OCI-LY1 (cell line): ENCODE data around the gene PDE9A.

ENCODE experiments used
- H2AFZ ChIP-seq: fragments of 200-600 bp; sonication (generic), shearing (Covaris generic); 2 replicates; pipeline ENCODE4 v1.6.0; 2014; ENCODE audit warnings: antibody characterized with exemption, mild to moderate bottlenecking, low read length
- H3F3A ChIP-seq: fragments of 200-600 bp; sonication (generic), shearing (Covaris generic); 2 replicates; pipeline ENCODE4 v1.6.0; 2014; ENCODE audit warnings: mild to moderate bottlenecking, antibody characterized with exemption, low read length, moderate library complexity; ENCODE audit not compliant: insufficient read depth
- H3K27ac ChIP-seq: fragments of 200-600 bp; sonication (generic); 2 replicates; pipeline ENCODE4 v1.5.1; 2014; ENCODE audit warnings: low read length, mixed run types, mild to moderate bottlenecking, low read depth; ENCODE audit not compliant: poor library complexity, severe bottlenecking
- H3K27me3 ChIP-seq: fragments of 200-600 bp; sonication (generic); 2 replicates; pipeline ENCODE4 v1.6.0; 2014; ENCODE audit warnings: antibody characterized with exemption, mild to moderate bottlenecking, low read length, moderate library complexity; ENCODE audit not compliant: insufficient read depth
- H3K36me3 ChIP-seq: fragments of 200-600 bp; sonication (generic); 2 replicates; pipeline ENCODE4 v1.6.1; 2014; ENCODE audit warnings: mild to moderate bottlenecking, antibody characterized with exemption, low read length, moderate library complexity, mixed read lengths; ENCODE audit not compliant: insufficient read depth
- H3K4me1 ChIP-seq: fragments of 200-600 bp; sonication (generic); 2 replicates; pipeline ENCODE4 v1.5.1; 2014; ENCODE audit warnings: mild to moderate bottlenecking, low read length, moderate library complexity; ENCODE audit not compliant: insufficient read depth, severe bottlenecking
- H3K4me2 ChIP-seq: fragments of 200-600 bp; sonication (generic), shearing (Covaris generic); 2 replicates; pipeline ENCODE4 v1.6.1; 2014; ENCODE audit warnings: low read length
- H3K4me3 ChIP-seq: fragments of 200-600 bp; sonication (generic); 2 replicates; pipeline ENCODE4 v1.5.1; 2014; ENCODE audit warnings: low read length, low read depth, mild to moderate bottlenecking, mixed read lengths; ENCODE audit not compliant: poor library complexity, severe bottlenecking
- H3K79me2 ChIP-seq: fragments of 200-600 bp; shearing (Covaris generic); 2 replicates; pipeline ENCODE4 v1.6.1; 2016; ENCODE audit warnings: mixed run types, low read length, mixed read lengths; ENCODE audit not compliant: insufficient read depth
- H3K9ac ChIP-seq: fragments of 200-600 bp; sonication (generic), shearing (Covaris generic); 2 replicates; pipeline ENCODE4 v1.6.1; 2014; ENCODE audit warnings: mild to moderate bottlenecking, low read length, mixed read lengths
- H3K9me2 ChIP-seq: fragments of 200-600 bp; sonication (generic), shearing (Covaris generic); 2 replicates; pipeline ENCODE4 v1.6.1; 2014; ENCODE audit warnings: low read depth, mild to moderate bottlenecking, low read length, mixed read lengths
- H3K9me3 ChIP-seq: fragments of 200-600 bp; shearing (Covaris generic); 2 replicates; pipeline ENCODE4 v1.6.1; 2014; ENCODE audit warnings: low read length, mixed read lengths
- H4K20me1 ChIP-seq: fragments of 200-600 bp; sonication (generic), shearing (Covaris generic); 2 replicates; pipeline ENCODE4 v1.6.0; 2016; ENCODE audit warnings: mild to moderate bottlenecking, low read length; ENCODE audit not compliant: insufficient read depth
- EZH2 ChIP-seq: fragments of 200-600 bp; sonication (generic), shearing (Covaris generic); IDR thresholded peaks from 2 replicates; pipeline ENCODE4 v1.8.0; 2017; ENCODE audit warnings: borderline replicate concordance, mixed run types, mild to moderate bottlenecking, antibody characterized with exemption, low read length, moderate library complexity, mixed read lengths
- TF ChIP-seq, protein P1 (sequence below): fragments of 200-600 bp; sonication (generic), shearing (Covaris generic); IDR thresholded peaks from 2 replicates; pipeline ENCODE4 v1.5.1; 2017; ENCODE audit warnings: mild to moderate bottlenecking, antibody characterized with exemption, low read length, moderate library complexity, mixed read lengths

The PDE9A gene

DNA sequence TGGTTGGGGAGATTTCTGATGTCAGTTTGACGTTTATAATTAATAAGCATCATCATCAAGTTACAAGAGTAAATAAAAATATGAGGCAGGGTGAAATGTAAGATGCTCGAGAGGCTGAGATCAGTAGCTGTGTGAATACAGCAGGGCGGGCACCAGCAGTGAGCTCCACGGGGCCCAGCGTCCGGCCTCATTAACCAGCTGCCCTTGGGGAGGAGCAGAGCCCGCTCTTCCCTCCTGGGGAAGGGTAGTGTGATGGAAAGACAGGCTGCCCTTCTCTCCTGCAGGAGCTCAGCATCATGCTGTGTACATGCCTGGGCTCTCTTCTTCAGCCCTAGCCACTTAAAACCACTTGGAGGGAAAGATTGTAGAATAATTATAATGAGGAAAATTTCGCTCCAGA, 23.4 kb downstream of the PDE9A start:
- H3K4me3 ChIP-seq: no peak overlapping the region
- H3K4me1 ChIP-seq: no peaks in the 10 kb centered on the region
- H3K27me3 ChIP-seq: peaks cover 24% of the 10 kb centered on the region
- H3K36me3 ChIP-seq: no peaks in the 10 kb centered on the region
- H3K4me2 ChIP-seq: no peak overlapping the region
- no peaks in the 10 kb centered on the region for H3F3A ChIP-seq
- no peak overlapping the region for H2AFZ ChIP-seq
- no peaks in the 10 kb centered on the region for H3K79me2 ChIP-seq
- H3K9me2 ChIP-seq: no peaks in the 10 kb centered on the region
- TF ChIP-seq, protein P1, sequence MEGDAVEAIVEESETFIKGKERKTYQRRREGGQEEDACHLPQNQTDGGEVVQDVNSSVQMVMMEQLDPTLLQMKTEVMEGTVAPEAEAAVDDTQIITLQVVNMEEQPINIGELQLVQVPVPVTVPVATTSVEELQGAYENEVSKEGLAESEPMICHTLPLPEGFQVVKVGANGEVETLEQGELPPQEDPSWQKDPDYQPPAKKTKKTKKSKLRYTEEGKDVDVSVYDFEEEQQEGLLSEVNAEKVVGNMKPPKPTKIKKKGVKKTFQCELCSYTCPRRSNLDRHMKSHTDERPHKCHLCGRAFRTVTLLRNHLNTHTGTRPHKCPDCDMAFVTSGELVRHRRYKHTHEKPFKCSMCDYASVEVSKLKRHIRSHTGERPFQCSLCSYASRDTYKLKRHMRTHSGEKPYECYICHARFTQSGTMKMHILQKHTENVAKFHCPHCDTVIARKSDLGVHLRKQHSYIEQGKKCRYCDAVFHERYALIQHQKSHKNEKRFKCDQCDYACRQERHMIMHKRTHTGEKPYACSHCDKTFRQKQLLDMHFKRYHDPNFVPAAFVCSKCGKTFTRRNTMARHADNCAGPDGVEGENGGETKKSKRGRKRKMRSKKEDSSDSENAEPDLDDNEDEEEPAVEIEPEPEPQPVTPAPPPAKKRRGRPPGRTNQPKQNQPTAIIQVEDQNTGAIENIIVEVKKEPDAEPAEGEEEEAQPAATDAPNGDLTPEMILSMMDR: no peak
- TF ChIP-seq EZH2: no peak
- H4K20me1 ChIP-seq: no peaks in the 10 kb centered on the region
- no peak overlapping the region for H3K9ac ChIP-seq
- no peak overlapping the region for H3K27ac ChIP-seq
- H3K9me3 ChIP-seq: no peaks in the 10 kb centered on the region

DNA sequence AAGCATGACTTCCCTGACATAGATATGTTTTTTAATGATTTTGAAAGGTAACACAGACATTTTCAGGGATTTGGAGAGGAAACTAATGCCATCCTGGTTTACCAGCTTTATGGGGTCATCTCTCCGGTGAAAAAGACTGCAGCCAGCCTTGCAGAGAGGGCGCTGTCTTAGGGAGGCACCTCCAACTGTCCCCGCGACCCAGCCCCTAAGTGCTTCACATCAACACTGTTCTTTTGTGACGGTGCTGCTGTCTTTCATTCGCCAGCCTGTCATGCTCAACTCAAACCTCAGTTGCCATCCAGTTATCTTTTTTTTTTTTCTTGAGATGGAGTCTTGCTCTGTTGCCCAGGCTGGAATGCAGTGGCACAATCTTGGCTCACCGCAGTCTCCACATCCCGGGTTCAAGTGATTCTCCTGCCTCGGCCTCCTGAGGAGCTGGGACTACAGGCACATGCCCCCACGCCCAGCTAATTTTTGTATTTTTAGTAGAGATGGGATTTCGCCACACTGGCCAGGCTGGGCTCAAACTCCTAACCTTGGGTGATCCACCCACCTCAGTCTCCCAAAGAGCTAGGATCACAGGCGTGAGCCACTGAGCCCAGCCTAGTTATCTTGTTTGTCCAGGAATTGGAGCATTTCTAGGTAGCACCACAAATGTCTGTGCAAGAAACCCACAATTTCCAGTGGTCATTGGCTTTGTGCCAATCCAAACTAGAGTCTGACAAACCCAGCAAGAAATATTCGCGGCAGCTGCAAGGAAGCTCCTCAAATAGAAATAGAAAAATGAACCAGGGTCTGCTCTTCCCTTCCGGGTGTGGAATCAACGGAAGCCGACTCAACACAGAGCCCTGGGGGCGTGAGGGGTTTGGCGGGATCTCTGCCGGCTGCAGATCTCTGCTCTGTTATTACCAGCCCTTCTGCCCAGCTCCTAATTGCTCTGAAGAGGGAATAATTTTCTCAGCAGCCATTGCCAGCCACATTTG, 24.2 kb downstream of the PDE9A start:
- Histone ChIP-seq H3K79me2 (no peaks in the 10 kb centered on the region), H3F3A (no peaks in the 10 kb centered on the region), H3K4me2 (no peak overlapping the region), H3K27ac (no peak overlapping the region), H3K9me2 (no peaks in the 10 kb centered on the region), H3K9me3 (no peaks in the 10 kb centered on the region), H3K36me3 (no peaks in the 10 kb centered on the region), H2AFZ (no peak overlapping the region), H4K20me1 (no peaks in the 10 kb centered on the region), H3K27me3 (peaks cover 24% of the 10 kb centered on the region), H3K4me3 (no peak overlapping the region), H3K9ac (no peak overlapping the region), H3K4me1 (no peaks in the 10 kb centered on the region)
- TF ChIP-seq, protein P1: no peak
- no peak for TF ChIP-seq EZH2

DNA sequence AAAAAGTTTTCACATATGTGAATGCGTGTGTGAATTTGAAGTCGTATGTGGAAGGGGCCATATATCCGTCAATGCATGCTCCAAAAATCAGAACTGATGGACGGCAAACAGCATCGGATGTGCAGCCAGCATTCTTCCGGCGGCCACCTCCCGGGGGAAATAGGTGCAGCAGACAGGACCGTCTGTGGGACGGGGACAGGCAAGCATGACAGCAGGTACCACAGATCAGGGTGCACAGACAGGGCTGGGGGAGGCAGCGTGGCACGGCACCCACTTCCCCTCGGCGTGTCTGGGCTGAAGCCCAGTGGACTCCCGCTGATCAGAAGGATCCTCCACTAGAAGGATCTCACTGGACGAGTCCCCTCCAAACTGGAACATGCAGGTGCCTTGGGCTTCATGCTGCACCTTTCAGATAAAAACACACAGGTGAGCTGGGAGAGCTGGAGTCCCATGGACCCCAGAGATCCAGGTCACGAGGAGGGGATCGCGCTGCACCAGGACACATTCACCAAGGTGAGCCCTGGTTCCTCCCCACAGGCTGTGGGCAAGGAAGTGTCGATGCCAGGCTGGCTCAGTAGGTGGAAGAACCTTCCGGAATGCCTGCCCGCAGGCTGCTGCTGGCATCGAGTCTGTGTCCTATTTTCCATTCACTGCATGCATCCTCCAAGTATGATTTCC, 25.3 kb downstream of the PDE9A start:
- H3K4me2 ChIP-seq: no peak overlapping the region
- no peak overlapping the region for H2AFZ ChIP-seq
- H3K27ac ChIP-seq: no peak overlapping the region
- no peaks in the 10 kb centered on the region for H3K9me2 ChIP-seq
- H4K20me1 ChIP-seq: no peaks in the 10 kb centered on the region
- peaks cover 17% of the 10 kb centered on the region for H3K27me3 ChIP-seq
- no peaks in the 10 kb centered on the region for H3F3A ChIP-seq
- no peak overlapping the region for H3K9ac ChIP-seq
- H3K9me3 ChIP-seq: no peaks in the 10 kb centered on the region
- H3K4me1 ChIP-seq: no peaks in the 10 kb centered on the region
- TF ChIP-seq, protein P1: no peak
- no peak for TF ChIP-seq EZH2
- H3K79me2 ChIP-seq: no peaks in the 10 kb centered on the region
- no peaks in the 10 kb centered on the region for H3K36me3 ChIP-seq
- no peak overlapping the region for H3K4me3 ChIP-seq
